Measurements from ENCODE around the gene CACNA1B.

The CACNA1B gene

GRCh38 chr9:137872296-137872695 is 5.3 kb upstream of the CACNA1B start:
- Histone ChIP-seq H3K9me3 (ENCODE audit: low read length) (no peaks in the 10 kb centered on the region), H3K4me3 (ENCODE audit: low read depth in 1 of 2, low read length in 2 of 2) (no peak overlapping the region), H3K4me1 (ENCODE audit: insufficient read depth, low read length) (no peaks in the 10 kb centered on the region), H3K36me3 (ENCODE audit: insufficient read depth, low read length) (no peaks in the 10 kb centered on the region), H3K9ac (ENCODE audit: low read length) (no peak overlapping the region), H3K27ac (ENCODE audit: low read depth, low read length) (no peak overlapping the region), H3K27me3 (ENCODE audit: control insufficient read depth in 1 of 2, insufficient read depth in 2 of 2, low read length in 2 of 2) (peaks cover 6 to 26% of the 10 kb centered on the region in 2 donors)

DNA sequence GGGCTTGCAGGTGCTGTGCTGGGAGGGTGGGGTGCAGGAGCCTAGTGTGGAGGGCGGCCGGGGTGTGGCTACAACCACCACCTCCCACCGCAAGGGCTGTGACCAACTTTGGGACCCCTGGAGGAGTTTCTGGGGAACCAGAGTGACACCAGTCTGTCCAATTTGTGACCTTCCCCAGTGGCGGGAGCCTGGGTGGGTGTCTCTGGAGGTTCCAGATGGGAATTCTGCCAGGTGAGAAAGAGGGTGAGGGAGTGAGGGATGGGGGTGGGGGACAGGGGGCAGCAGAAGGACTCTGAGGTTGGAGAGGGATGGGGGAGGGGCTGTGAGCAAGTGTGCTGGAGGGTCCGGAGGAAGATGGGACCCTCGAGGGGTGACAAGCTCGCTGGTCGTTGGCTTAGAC is 4.2 kb upstream of the CACNA1B start:
- Histone ChIP-seq H3K9ac (ENCODE audit: low read length) (no peak overlapping the region), H3K4me1 (ENCODE audit: insufficient read depth, low read length) (no peaks in the 10 kb centered on the region), H3K36me3 (ENCODE audit: insufficient read depth, low read length) (no peaks in the 10 kb centered on the region), H3K4me3 (ENCODE audit: low read depth in 1 of 2, low read length in 2 of 2) (no peak overlapping the region), H3K27ac (ENCODE audit: low read depth, low read length) (no peak overlapping the region), H3K9me3 (ENCODE audit: low read length) (no peaks in the 10 kb centered on the region), H3K27me3 (ENCODE audit: control insufficient read depth in 1 of 2, insufficient read depth in 2 of 2, low read length in 2 of 2) (peaks cover 6 to 27% of the 10 kb centered on the region in 2 donors)

GRCh38 chr9:137873858-137874362 is 3.7 kb upstream of the CACNA1B start:
- Histone ChIP-seq H3K9ac (ENCODE audit: low read length) (no peak overlapping the region), H3K4me3 (ENCODE audit: low read depth in 1 of 2, low read length in 2 of 2) (no peak overlapping the region), H3K27ac (ENCODE audit: low read depth, low read length) (no peak overlapping the region), H3K9me3 (ENCODE audit: low read length) (no peaks in the 10 kb centered on the region), H3K27me3 (ENCODE audit: control insufficient read depth in 1 of 2, insufficient read depth in 2 of 2, low read length in 2 of 2) (peaks cover 6 to 31% of the 10 kb centered on the region in 2 donors), H3K4me1 (ENCODE audit: insufficient read depth, low read length) (no peaks in the 10 kb centered on the region), H3K36me3 (ENCODE audit: insufficient read depth, low read length) (no peaks in the 10 kb centered on the region)

DNA sequence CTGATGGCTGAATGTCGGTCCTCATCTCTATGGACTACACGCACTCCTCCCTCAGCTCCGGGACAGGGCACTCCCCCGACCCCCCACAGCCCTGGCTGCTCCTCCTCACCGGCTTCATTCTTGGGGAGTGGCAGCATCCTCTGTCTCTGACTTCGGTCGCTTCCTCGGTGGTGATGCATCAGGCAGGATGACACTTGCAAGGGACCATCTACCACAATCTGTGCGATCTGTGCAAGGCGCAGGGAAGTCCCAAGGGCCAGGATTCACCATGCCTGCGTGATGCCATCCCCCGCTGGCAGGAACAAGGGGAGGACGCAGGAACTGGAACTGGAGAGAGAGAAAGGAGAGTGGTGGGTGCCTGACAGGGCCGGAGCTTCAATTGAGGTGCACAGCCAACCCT is 2.2 kb upstream of the CACNA1B start:
- H3K9ac ChIP-seq (ENCODE audit: low read length), result no peak overlapping the region
- H3K27ac ChIP-seq (ENCODE audit: low read depth, low read length), result no peak overlapping the region
- no peaks in the 10 kb centered on the region for H3K4me1 ChIP-seq (ENCODE audit: insufficient read depth, low read length)
- no peaks in the 10 kb centered on the region for H3K9me3 ChIP-seq (ENCODE audit: low read length)
- H3K27me3 ChIP-seq (ENCODE audit: control insufficient read depth in 1 of 2, insufficient read depth in 2 of 2, low read length in 2 of 2), result peaks cover 6 to 44% of the 10 kb centered on the region in 2 donors
- no peak overlapping the region for H3K4me3 ChIP-seq (ENCODE audit: low read depth in 1 of 2, low read length in 2 of 2)
- H3K36me3 ChIP-seq (ENCODE audit: insufficient read depth, low read length), result no peaks in the 10 kb centered on the region

DNA sequence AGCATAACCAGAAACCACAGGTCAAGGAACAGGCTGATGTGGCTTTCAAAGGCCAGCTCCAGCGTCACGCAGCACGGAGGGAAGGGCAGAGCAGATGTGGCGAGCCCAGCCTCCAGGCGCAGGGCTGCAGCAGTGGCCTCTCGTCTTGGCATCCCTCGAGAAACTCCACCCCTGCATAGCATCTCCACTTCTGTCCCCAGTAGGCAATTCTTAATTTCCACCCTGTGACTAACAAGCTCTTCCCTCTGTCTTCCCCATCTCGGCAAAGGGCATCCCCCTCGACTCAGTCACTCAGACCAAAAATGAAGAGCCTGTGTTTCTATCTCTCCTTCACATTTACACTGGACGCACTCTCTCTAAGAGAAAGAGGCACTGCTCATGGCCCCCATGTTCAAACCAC is 1.7 kb upstream of the CACNA1B start:
- Histone ChIP-seq H3K4me1 (ENCODE audit: insufficient read depth, low read length) (no peaks in the 10 kb centered on the region), H3K36me3 (ENCODE audit: insufficient read depth, low read length) (no peaks in the 10 kb centered on the region), H3K9me3 (ENCODE audit: low read length) (no peaks in the 10 kb centered on the region), H3K4me3 (ENCODE audit: low read depth in 1 of 2, low read length in 2 of 2) (no peak overlapping the region), H3K9ac (ENCODE audit: low read length) (no peak overlapping the region), H3K27ac (ENCODE audit: low read depth, low read length) (no peak overlapping the region), H3K27me3 (ENCODE audit: control insufficient read depth in 1 of 2, insufficient read depth in 2 of 2, low read length in 2 of 2) (peaks cover 6 to 44% of the 10 kb centered on the region in 2 donors)

DNA sequence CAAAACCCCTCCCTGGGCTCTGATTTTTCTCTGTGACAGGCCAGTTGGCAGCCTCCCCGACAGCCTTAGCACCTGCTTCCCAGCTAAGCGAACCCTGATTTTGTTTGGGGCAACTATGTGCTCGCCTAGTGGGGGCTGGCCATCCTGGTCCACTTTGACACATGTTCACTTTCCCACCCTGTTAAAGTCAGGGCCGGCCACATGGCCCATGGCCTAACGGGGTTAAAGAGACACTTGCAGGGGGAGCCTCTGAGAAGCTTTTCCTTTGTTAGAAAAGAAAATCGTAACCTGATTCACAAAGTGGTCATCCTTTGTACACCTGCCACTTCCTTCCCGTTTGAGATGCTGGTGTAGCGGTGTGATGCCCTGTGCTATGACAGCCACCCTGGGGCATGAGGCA is 1.3 kb upstream of the CACNA1B start:
- H3K27ac ChIP-seq (ENCODE audit: low read depth, low read length), result no peak overlapping the region
- H3K4me3 ChIP-seq (ENCODE audit: low read depth in 1 of 2, low read length in 2 of 2), result no peak overlapping the region
- H3K9me3 ChIP-seq (ENCODE audit: low read length), result no peaks in the 10 kb centered on the region
- H3K4me1 ChIP-seq (ENCODE audit: insufficient read depth, low read length), result no peaks in the 10 kb centered on the region
- H3K9ac ChIP-seq (ENCODE audit: low read length), result no peak overlapping the region
- peaks cover 6 to 44% of the 10 kb centered on the region in 2 donors for H3K27me3 ChIP-seq (ENCODE audit: control insufficient read depth in 1 of 2, insufficient read depth in 2 of 2, low read length in 2 of 2)
- no peaks in the 10 kb centered on the region for H3K36me3 ChIP-seq (ENCODE audit: insufficient read depth, low read length)

- Histone ChIP-seq H3K27ac (ENCODE audit: low read depth, low read length) (no peak overlapping the region), H3K9me3 (ENCODE audit: low read length) (no peaks in the 10 kb centered on the region), H3K9ac (ENCODE audit: low read length) (no peak overlapping the region), H3K27me3 (ENCODE audit: control insufficient read depth in 1 of 2, insufficient read depth in 2 of 2, low read length in 2 of 2) (peaks cover 6 to 44% of the 10 kb centered on the region in 2 donors), H3K4me1 (ENCODE audit: insufficient read depth, low read length) (no peaks in the 10 kb centered on the region), H3K4me3 (ENCODE audit: low read depth in 1 of 2, low read length in 2 of 2) (no peak overlapping the region), H3K36me3 (ENCODE audit: insufficient read depth, low read length) (no peaks in the 10 kb centered on the region)
These were observed 698 bp upstream of the CACNA1B start for GRCh38 chr9:137876781-137877386.

- Histone ChIP-seq H3K9ac (ENCODE audit: low read length) (no peak overlapping the region), H3K9me3 (ENCODE audit: low read length) (no peaks in the 10 kb centered on the region), H3K27ac (ENCODE audit: low read depth, low read length) (no peak overlapping the region)
These were observed 762 bp downstream of the CACNA1B start for GRCh38 chr9:137878146-137878941.

DNA sequence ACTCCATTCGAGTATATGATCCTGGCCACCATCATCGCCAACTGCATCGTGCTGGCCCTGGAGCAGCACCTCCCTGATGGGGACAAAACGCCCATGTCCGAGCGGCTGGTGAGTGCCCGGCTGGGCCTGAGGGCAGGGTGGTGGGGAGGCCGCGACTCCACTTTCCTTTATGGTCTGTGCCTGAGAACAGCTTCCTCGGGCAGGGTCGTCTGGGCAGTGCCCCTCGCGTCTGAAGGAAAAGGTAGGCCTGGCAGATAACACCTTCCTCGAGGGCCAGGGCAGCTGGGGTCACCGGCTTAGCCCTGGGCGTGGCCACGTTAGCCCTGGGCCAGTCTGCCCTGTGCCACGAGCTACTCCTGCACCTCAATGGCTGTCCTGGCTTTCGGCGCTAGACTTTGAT is 1.5 kb downstream of the CACNA1B start:
- Histone ChIP-seq H3K36me3 (ENCODE audit: insufficient read depth, low read length) (no peaks in the 10 kb centered on the region), H3K4me1 (ENCODE audit: insufficient read depth, low read length) (no peaks in the 10 kb centered on the region), H3K27me3 (ENCODE audit: control insufficient read depth in 1 of 2, insufficient read depth in 2 of 2, low read length in 2 of 2) (peaks cover 6 to 44% of the 10 kb centered on the region in 2 donors), H3K9me3 (ENCODE audit: low read length) (no peaks in the 10 kb centered on the region), H3K4me3 (ENCODE audit: low read depth in 1 of 2, low read length in 2 of 2) (no peak overlapping the region), H3K9ac (ENCODE audit: low read length) (no peak overlapping the region), H3K27ac (ENCODE audit: low read depth, low read length) (no peak overlapping the region)

More at GRCh38 chr9:137878146-137878941, 762 bp downstream of the CACNA1B start:
- H3K4me1 ChIP-seq (ENCODE audit: insufficient read depth, low read length), result no peaks in the 10 kb centered on the region
- H3K27me3 ChIP-seq (ENCODE audit: control insufficient read depth in 1 of 2, insufficient read depth in 2 of 2, low read length in 2 of 2), result peaks cover 6 to 44% of the 10 kb centered on the region in 2 donors
- no peaks in the 10 kb centered on the region for H3K36me3 ChIP-seq (ENCODE audit: insufficient read depth, low read length)
- no peak overlapping the region for H3K4me3 ChIP-seq (ENCODE audit: low read depth in 1 of 2, low read length in 2 of 2)

DNA sequence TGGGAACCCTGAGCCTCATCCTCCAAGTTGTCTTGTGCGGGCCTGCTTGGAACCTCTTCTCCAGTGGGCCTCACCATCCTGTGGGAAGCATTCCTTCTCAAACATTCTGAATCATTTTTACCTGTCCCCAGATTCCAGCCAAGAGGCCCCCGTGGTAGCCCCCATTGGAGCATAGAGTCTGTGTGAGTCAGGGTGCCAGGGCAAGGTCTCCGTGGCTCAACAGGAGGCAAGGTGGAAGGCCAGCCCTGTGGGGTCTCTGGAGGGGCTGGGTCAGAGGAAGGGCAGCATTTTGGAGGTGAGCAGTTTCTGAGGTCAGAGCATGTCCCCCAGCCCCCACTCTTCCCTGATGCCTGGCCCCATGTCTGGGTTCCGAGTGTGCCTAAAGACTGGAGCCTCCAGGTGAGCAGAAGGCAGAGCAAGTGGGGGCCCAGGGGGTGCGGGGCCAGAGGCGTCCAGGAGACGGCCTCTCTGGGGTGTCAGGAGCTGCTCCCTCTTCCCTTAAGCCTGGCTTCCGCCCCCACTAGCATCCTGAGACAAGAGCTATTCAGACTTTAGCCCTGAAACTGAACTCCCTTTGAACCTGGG is 2.1 kb downstream of the CACNA1B start:
- H3K27me3 ChIP-seq (ENCODE audit: control insufficient read depth in 1 of 2, insufficient read depth in 2 of 2, low read length in 2 of 2), result peaks cover 6 to 44% of the 10 kb centered on the region in 2 donors
- H3K27ac ChIP-seq (ENCODE audit: low read depth, low read length), result no peak overlapping the region
- no peaks in the 10 kb centered on the region for H3K9me3 ChIP-seq (ENCODE audit: low read length)
- no peak overlapping the region for H3K4me3 ChIP-seq (ENCODE audit: low read depth in 1 of 2, low read length in 2 of 2)
- H3K4me1 ChIP-seq (ENCODE audit: insufficient read depth, low read length), result no peaks in the 10 kb centered on the region
- no peak overlapping the region for H3K9ac ChIP-seq (ENCODE audit: low read length)
- H3K36me3 ChIP-seq (ENCODE audit: insufficient read depth, low read length), result no peaks in the 10 kb centered on the region

- H3K9me3 ChIP-seq (ENCODE audit: low read length), result no peaks in the 10 kb centered on the region
- H3K9ac ChIP-seq (ENCODE audit: low read length), result no peak overlapping the region
- peaks cover 6 to 40% of the 10 kb centered on the region in 2 donors for H3K27me3 ChIP-seq (ENCODE audit: control insufficient read depth in 1 of 2, insufficient read depth in 2 of 2, low read length in 2 of 2)
- H3K4me3 ChIP-seq (ENCODE audit: low read depth in 1 of 2, low read length in 2 of 2), result no peak overlapping the region
- H3K27ac ChIP-seq (ENCODE audit: low read depth, low read length), result no peak overlapping the region
- H3K4me1 ChIP-seq (ENCODE audit: insufficient read depth, low read length), result no peaks in the 10 kb centered on the region
- H3K36me3 ChIP-seq (ENCODE audit: insufficient read depth, low read length), result no peaks in the 10 kb centered on the region
These were observed 2.8 kb downstream of the CACNA1B start for GRCh38 chr9:137880160-137880975.
